Karpas-422 (cell line): ENCODE results near the gene TAF3. TPM values are rescaled to one million over a fixed set of nuclear protein-coding genes. Genes with fewer than 3 reads are reported as not detected.

Source experiments
- DNase-seq: peaks from one replicate; pipeline ENCODE4 v3.0.0-alpha.2; 2015
- H2AFZ ChIP-seq: fragments of 200-600 bp; sonication (generic); 2 replicates; pipeline ENCODE4 v1.6.1; 2014; ENCODE audit warnings: antibody characterized with exemption, low read length, mixed read lengths
- H3K27ac ChIP-seq: fragments of 200-600 bp; sonication (generic); 2 replicates; pipeline ENCODE4 v1.5.1; 2014; ENCODE audit warnings: mild to moderate bottlenecking, low read length, moderate library complexity
- H3K27me3 ChIP-seq: fragments of 200-600 bp; sonication (generic); 2 replicates; pipeline ENCODE4 v1.6.1; 2014; ENCODE audit warnings: low read length, mixed read lengths
- H3K36me3 ChIP-seq: fragments of 200-600 bp; sonication (generic); 2 replicates; pipeline ENCODE4 v1.6.1; 2014; ENCODE audit warnings: low read length, mixed read lengths; ENCODE audit not compliant: insufficient read depth
- H3K4me1 ChIP-seq: fragments of 200-600 bp; sonication (generic); 2 replicates; pipeline ENCODE4 v1.6.1; 2014; ENCODE audit warnings: mild to moderate bottlenecking, low read length, mixed read lengths
- H3K4me2 ChIP-seq: fragments of 200-600 bp; sonication (generic); 2 replicates; pipeline ENCODE4 v1.6.1; 2014; ENCODE audit warnings: low read length, low read depth, mild to moderate bottlenecking; ENCODE audit not compliant: poor library complexity, severe bottlenecking
- H3K4me3 ChIP-seq: fragments of 200-600 bp; sonication (generic); 2 replicates; pipeline ENCODE4 v1.5.1; 2014; ENCODE audit warnings: mild to moderate bottlenecking, antibody characterized with exemption, low read length, mixed read lengths
- H3K79me2 ChIP-seq: fragments of 200-600 bp; sonication (generic); 2 replicates; pipeline ENCODE4 v1.6.1; 2014; ENCODE audit warnings: mild to moderate bottlenecking, low read length, mixed read lengths
- H3K9ac ChIP-seq: fragments of 200-600 bp; sonication (generic); 2 replicates; pipeline ENCODE4 v1.6.0; 2014; ENCODE audit warnings: low read length
- H3K9me2 ChIP-seq: fragments of 200-600 bp; sonication (generic), shearing (Covaris generic); replicated peaks from 2 replicates; pipeline ENCODE4 v1.6.0; 2014; ENCODE audit warnings: mild to moderate bottlenecking, low read length, moderate library complexity; ENCODE audit not compliant: insufficient read depth
- H3K9me3 ChIP-seq: fragments of 300-700, 200-600 bp; sonication (generic); 2 replicates; pipeline ENCODE4 v1.6.1; 2014; ENCODE audit warnings: low read length, mixed read lengths
- H4K20me1 ChIP-seq: fragments of 200-600 bp; sonication (generic); 2 replicates; pipeline ENCODE4 v1.6.1; 2014; ENCODE audit warnings: mild to moderate bottlenecking, antibody characterized with exemption, low read length, low read depth; ENCODE audit not compliant: insufficient read depth
- total RNA-seq: library from RNA; depleted of rRNA; stranded (reverse); fragments of >200 nt; shearing (Covaris generic); gene quantifications from 2 replicates; pipeline ENCODE4 v1.2.3, GENCODE V29; 2014; ENCODE audit warnings: low replicate concordance

The TAF3 gene
- total RNA-seq, 1 experiment from 2014 or later = 4.5 TPM

DNA sequence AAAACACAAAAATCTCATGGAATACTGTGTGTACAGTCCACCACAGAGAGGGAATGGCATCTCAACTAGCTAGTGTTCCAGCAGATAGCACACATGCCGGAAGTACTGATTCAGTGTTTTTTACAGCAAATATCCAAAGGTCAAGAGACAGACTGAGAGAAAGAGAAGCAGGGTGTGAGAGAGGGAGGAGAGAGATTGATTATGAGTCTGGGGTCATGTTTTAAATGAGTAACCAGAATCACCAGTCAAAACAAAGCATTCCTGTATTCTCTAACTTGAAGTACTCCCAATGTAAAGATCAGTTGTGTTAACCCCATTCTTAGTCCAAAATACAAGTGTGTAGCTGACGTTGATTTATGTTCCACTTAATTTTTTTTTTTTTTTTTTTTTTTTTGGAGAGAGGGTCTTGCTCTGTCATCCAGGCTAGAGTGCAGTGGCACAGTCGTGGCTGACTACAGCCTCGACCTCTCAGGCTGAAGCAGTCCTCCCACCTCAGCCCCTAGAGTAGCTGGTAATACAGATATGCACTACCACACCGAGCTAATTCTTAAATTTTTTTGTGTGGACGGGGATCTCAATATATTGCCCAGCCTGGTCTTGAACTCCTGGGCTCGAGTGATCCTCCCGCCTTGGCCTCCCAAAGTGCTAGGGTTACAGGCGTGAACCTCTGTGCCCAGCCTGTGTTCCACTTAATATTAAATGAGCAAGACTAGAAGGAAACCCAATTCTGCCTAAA is 114.2 kb downstream of the TAF3 start:
- H3K9me3 ChIP-seq = no peaks in the 10 kb centered on the region
- H3K9ac ChIP-seq = no peak overlapping the region
- no peaks in the 10 kb centered on the region for H3K79me2 ChIP-seq
- no peak for DNase-seq
- H3K27me3 ChIP-seq = no peaks in the 10 kb centered on the region
- no peak overlapping the region for H3K4me3 ChIP-seq
- H3K27ac ChIP-seq = no peak overlapping the region
- H4K20me1 ChIP-seq = peaks cover 30% of the 10 kb centered on the region
- H3K9me2 ChIP-seq = no peaks in the 10 kb centered on the region
- H3K4me2 ChIP-seq = no peak overlapping the region
- H3K4me1 ChIP-seq = no peaks in the 10 kb centered on the region
- H2AFZ ChIP-seq = no peak overlapping the region
- no peaks in the 10 kb centered on the region; the same call in 1 of the 2 replicates for H3K36me3 ChIP-seq

DNA sequence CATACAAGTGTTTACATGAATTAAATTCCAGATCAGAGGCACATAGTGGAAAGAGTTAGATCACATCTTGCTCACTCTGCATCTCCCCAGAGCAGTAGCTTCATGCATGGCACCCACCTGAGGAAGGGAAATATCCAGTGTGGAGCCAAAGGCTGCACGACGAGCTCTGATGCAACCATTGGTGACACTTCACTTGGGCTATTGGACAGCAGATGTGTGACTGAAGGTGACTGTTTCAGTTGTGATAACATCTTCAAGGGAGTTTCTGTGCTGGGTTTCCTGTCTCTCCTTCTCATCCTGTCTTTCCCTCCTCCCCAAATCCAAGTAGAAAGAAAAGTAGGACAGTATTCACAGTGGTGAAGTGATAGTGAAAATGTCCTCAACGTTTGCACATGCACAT is 115.0 kb downstream of the TAF3 start:
- H4K20me1 ChIP-seq = peaks cover 28% of the 10 kb centered on the region
- DNase-seq = no peak
- H3K27ac ChIP-seq = no peak overlapping the region
- H3K9me2 ChIP-seq = no peaks in the 10 kb centered on the region
- H3K4me2 ChIP-seq = no peak overlapping the region
- H3K9ac ChIP-seq = no peak overlapping the region
- no peaks in the 10 kb centered on the region for H3K79me2 ChIP-seq
- H3K9me3 ChIP-seq = no peaks in the 10 kb centered on the region
- H3K4me3 ChIP-seq = no peak overlapping the region
- no peak overlapping the region for H2AFZ ChIP-seq
- H3K27me3 ChIP-seq = no peaks in the 10 kb centered on the region
- no peaks in the 10 kb centered on the region for H3K4me1 ChIP-seq
- H3K36me3 ChIP-seq = no peaks in the 10 kb centered on the region; the same call in 1 of the 2 replicates

DNA sequence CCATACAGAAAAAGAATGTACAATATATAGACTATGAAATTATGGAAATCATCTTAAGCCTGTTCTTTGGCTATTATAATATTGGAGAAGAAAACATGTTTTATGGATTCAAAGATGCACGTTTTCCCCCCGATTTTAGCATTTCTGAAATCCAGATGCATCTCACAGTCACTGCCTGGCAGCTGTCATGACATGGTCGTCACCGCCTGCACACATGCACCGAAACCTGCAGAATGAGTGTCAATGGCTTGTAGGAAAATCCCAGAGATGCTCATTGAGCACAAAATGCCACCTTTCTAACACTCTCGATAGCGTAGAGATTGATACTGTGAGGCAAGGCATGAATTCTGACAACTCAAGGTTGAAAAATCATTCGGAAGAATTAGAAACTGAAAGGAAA is 115.5 kb downstream of the TAF3 start:
- no peaks in the 10 kb centered on the region for H3K27me3 ChIP-seq
- no peak overlapping the region for H2AFZ ChIP-seq
- no peak for DNase-seq
- H3K4me1 ChIP-seq = no peaks in the 10 kb centered on the region
- H3K79me2 ChIP-seq = no peaks in the 10 kb centered on the region
- H3K4me2 ChIP-seq = no peak overlapping the region
- H3K9me2 ChIP-seq = no peaks in the 10 kb centered on the region
- peaks cover 23% of the 10 kb centered on the region for H4K20me1 ChIP-seq
- no peak overlapping the region for H3K4me3 ChIP-seq
- no peak overlapping the region for H3K9ac ChIP-seq
- no peaks in the 10 kb centered on the region for H3K9me3 ChIP-seq
- H3K36me3 ChIP-seq = no peaks in the 10 kb centered on the region; the same call in 1 of the 2 replicates
- H3K27ac ChIP-seq = no peak overlapping the region

DNA sequence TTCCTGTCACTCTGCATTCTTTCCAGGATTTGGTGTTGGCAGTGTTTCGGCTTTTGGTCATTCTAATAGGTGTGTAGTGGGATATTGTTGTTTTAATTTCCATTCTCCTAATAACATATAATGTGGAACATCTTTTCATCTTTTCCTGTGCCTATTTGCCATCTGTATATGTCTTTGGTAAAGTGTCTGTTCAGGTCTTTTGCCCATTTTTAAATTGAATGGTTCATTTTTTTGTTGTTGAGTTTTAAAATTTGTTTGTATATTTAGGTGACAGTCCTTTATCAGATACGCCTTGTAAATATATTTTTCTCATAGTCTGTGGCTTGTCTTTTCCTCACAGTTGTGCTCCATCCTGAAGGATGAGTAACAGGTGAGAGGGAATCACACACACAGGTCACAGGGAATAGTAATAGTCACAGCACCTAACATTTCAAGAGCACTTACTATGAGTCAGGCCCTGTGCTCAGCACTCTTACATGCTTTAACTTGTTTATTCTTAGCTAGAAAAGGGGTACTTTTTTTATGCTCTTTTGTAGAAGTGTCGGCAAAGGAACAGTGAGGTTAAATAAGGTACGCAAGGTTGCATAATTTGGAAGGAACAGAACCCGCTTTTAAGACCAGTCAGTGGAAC is 119.1 kb downstream of the TAF3 start:
- no peak for DNase-seq
- H3K79me2 ChIP-seq = no peaks in the 10 kb centered on the region
- no peak overlapping the region for H3K4me2 ChIP-seq
- H3K9me3 ChIP-seq = no peaks in the 10 kb centered on the region
- H3K4me1 ChIP-seq = no peaks in the 10 kb centered on the region
- H3K9me2 ChIP-seq = no peaks in the 10 kb centered on the region
- H3K27me3 ChIP-seq = no peaks in the 10 kb centered on the region
- no peak overlapping the region for H2AFZ ChIP-seq
- H3K27ac ChIP-seq = no peak overlapping the region
- no peak overlapping the region for H3K9ac ChIP-seq
- H3K36me3 ChIP-seq = no peaks in the 10 kb centered on the region; the same call in 1 of the 2 replicates
- peaks cover 30% of the 10 kb centered on the region; the same call in 1 of the 2 replicates for H4K20me1 ChIP-seq
- no peak overlapping the region for H3K4me3 ChIP-seq

DNA sequence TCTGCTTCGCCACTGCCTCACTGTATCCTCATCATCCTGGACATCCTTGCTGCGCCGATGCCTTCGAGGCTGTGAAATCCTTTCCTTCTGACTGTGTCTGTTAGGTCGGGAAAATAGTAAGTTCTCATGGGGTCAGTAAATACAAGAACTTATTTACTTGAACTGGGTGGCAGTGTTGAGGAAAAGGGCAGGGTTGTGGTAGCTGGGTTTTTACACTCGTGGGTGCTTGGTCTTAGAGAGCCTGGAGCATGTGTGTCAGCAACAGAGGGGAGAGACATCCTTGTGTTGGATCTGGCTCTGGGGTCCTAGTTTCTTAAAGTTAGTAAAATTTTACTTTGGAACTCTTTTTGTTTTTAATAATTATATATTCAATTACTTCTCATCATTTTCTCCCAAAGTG is 123.3 kb downstream of the TAF3 start:
- no peaks in the 10 kb centered on the region for H3K27me3 ChIP-seq
- H4K20me1 ChIP-seq = peaks cover 37% of the 10 kb centered on the region
- H3K4me1 ChIP-seq = no peaks in the 10 kb centered on the region
- H3K4me3 ChIP-seq = no peak overlapping the region
- no peak for DNase-seq
- no peaks in the 10 kb centered on the region for H3K9me2 ChIP-seq
- H2AFZ ChIP-seq = no peak overlapping the region
- no peak overlapping the region for H3K4me2 ChIP-seq
- no peaks in the 10 kb centered on the region for H3K9me3 ChIP-seq
- H3K36me3 ChIP-seq = no peaks in the 10 kb centered on the region
- H3K9ac ChIP-seq = no peak overlapping the region
- no peak overlapping the region for H3K27ac ChIP-seq
- no peaks in the 10 kb centered on the region for H3K79me2 ChIP-seq

DNA sequence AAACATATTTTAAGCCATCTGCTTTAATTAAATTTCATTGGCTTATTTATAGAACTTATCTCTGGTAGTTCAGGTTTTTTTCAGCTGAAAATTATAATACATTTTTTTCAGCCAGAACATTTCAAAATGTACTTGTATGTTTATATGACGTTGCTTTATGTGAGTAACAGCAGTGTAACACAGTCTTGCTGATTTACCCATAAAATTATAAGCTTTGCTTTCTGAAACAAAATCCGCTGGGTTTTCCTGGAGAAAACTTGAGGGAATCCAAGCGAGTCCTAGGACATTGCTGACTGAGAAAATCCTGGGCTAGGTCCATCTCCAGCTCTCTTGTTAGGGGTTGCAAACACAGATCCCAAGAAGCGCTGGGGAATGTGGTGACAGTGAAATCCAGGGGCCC is 124.0 kb downstream of the TAF3 start:
- Histone ChIP-seq H3K27ac (no peak overlapping the region), H3K36me3 (no peaks in the 10 kb centered on the region), H4K20me1 (peaks cover 37% of the 10 kb centered on the region), H3K27me3 (no peaks in the 10 kb centered on the region), H2AFZ (no peak overlapping the region), H3K4me3 (no peak overlapping the region), H3K9me3 (no peaks in the 10 kb centered on the region), H3K4me2 (no peak overlapping the region), H3K79me2 (no peaks in the 10 kb centered on the region), H3K9ac (no peak overlapping the region), H3K9me2 (no peaks in the 10 kb centered on the region), H3K4me1 (no peaks in the 10 kb centered on the region)
- DNase-seq = no peak

DNA sequence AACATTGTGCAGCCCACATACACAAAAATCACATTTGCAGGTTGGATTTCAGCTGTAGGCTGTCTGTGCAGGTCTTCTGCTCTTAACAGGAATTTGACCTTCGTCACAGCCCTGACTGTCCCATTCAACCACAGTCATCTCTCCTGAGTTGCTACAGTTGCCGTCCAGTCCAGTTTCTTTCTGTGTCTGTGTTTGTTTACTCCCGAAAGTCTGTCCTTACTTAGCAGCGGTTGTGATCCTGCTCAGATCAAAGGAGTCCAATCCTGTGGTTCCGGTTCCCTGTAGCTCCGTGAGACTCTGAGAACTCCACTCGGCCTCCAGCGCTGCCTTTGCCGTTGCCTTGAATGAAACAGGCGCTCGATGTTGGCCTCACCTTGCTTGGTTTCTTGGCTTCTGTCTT is 124.6 kb downstream of the TAF3 start:
- Histone ChIP-seq H3K9ac (no peak overlapping the region), H3K9me3 (no peaks in the 10 kb centered on the region), H3K9me2 (no peaks in the 10 kb centered on the region), H4K20me1 (peaks cover 38% of the 10 kb centered on the region), H2AFZ (no peak overlapping the region), H3K4me2 (no peak overlapping the region), H3K79me2 (no peaks in the 10 kb centered on the region), H3K27ac (no peak overlapping the region), H3K4me3 (no peak overlapping the region), H3K27me3 (no peaks in the 10 kb centered on the region), H3K4me1 (no peaks in the 10 kb centered on the region), H3K36me3 (no peaks in the 10 kb centered on the region)
- no peak for DNase-seq

DNA sequence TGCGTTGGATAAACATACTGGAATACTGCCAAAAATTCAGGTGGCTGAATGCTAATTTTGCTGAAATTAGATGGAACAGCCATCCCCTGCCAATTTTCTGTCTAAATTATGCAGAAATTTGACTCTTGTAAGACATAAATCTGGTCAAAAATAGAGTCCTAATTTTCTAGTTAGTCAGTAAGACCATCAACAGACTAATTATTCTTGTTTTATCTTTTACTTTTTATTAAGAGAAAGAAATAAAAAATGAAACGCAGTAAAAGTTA is 125.8 kb downstream of the TAF3 start:
- no peaks in the 10 kb centered on the region for H3K9me3 ChIP-seq
- H3K36me3 ChIP-seq = no peaks in the 10 kb centered on the region
- no peak for DNase-seq
- H2AFZ ChIP-seq = no peak overlapping the region
- H3K9me2 ChIP-seq = no peaks in the 10 kb centered on the region
- H3K27me3 ChIP-seq = no peaks in the 10 kb centered on the region
- H4K20me1 ChIP-seq = peaks cover 45% of the 10 kb centered on the region
- no peak overlapping the region for H3K4me2 ChIP-seq
- no peaks in the 10 kb centered on the region for H3K79me2 ChIP-seq
- H3K9ac ChIP-seq = no peak overlapping the region
- no peak overlapping the region for H3K4me3 ChIP-seq
- H3K4me1 ChIP-seq = no peaks in the 10 kb centered on the region
- H3K27ac ChIP-seq = no peak overlapping the region
